Measurements from ENCODE around the gene CD3G.
A peak's percentile ranks its signal among the peaks of the same experiment; 100 is the strongest.

GRCh38 chr11:118295815-118296454 lies 48.2 kb upstream of the CD3G start:
- peak; percentile 85 for TF ChIP-seq CTCF (IDR thresholded peaks at IDR 0.05)
- TF ChIP-seq POLR2AphosphoS5 (IDR thresholded peaks at IDR 0.05; ENCODE audit: low read depth, low read length): no peak
- TF ChIP-seq, protein P1, sequence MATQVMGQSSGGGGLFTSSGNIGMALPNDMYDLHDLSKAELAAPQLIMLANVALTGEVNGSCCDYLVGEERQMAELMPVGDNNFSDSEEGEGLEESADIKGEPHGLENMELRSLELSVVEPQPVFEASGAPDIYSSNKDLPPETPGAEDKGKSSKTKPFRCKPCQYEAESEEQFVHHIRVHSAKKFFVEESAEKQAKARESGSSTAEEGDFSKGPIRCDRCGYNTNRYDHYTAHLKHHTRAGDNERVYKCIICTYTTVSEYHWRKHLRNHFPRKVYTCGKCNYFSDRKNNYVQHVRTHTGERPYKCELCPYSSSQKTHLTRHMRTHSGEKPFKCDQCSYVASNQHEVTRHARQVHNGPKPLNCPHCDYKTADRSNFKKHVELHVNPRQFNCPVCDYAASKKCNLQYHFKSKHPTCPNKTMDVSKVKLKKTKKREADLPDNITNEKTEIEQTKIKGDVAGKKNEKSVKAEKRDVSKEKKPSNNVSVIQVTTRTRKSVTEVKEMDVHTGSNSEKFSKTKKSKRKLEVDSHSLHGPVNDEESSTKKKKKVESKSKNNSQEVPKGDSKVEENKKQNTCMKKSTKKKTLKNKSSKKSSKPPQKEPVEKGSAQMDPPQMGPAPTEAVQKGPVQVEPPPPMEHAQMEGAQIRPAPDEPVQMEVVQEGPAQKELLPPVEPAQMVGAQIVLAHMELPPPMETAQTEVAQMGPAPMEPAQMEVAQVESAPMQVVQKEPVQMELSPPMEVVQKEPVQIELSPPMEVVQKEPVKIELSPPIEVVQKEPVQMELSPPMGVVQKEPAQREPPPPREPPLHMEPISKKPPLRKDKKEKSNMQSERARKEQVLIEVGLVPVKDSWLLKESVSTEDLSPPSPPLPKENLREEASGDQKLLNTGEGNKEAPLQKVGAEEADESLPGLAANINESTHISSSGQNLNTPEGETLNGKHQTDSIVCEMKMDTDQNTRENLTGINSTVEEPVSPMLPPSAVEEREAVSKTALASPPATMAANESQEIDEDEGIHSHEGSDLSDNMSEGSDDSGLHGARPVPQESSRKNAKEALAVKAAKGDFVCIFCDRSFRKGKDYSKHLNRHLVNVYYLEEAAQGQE (IDR thresholded peaks at IDR 0.05; ENCODE audit: insufficient read depth in 1 of 2, low read depth in 2 of 2, low read length in 1 of 2): no peak
- TF ChIP-seq SIN3A (IDR thresholded peaks at IDR 0.05; ENCODE audit: borderline replicate concordance, insufficient read depth, low read depth, low read length): no peak
